Pancreas (tissue), 10 donors: ENCODE data around the gene FGF21. TPM values are rescaled to one million over a fixed set of nuclear protein-coding genes. Genes with fewer than 3 reads are reported as not detected.
"Not testable (repeated sequence)": the region's sequence is repeated elsewhere in the genome, so short reads cannot be mapped to it uniquely, and the experiment has no call there.

ENCODE experiments used
- ATAC-seq, 4 donors: fragments of 200-7000 bp; cut with Tn5 transposase; one replicate each; pipeline versions ENCODE4 v1.8.0 to v1.9.1; 2020; ENCODE audit warnings: mild to moderate bottlenecking in 4 of 4, moderate library complexity in 4 of 4
- DNase-seq, 6 donors: peaks; one replicate each; pipeline ENCODE4 v3.0.0-alpha.2; 2020
- FAIRE-seq: peaks from 2 replicates; lab custom pipeline; 2012; peaks lifted over from hg19 to GRCh38; lab: Jason Lieb, UNC
- H3K27ac ChIP-seq, 4 donors: fragments of 200-600 bp; sonication (generic); 1 replicate in 3 of 4; 2 replicates in 1 of 4; pipeline versions ENCODE4 v1.5.0 to v1.8.0; 2020
- H3K27me3 ChIP-seq, 4 donors: fragments of 200-600 bp; one replicate each; pipeline ENCODE4 v1.8.0; 2021
- H3K36me3 ChIP-seq, 3 donors: fragments of 200-600 bp; sonication (generic) in 1 of 3; one replicate each; pipeline versions ENCODE4 v1.5.0 to v1.8.0; 2020 to 2021
- H3K4me1 ChIP-seq, 3 donors: fragments of 200-600 bp; one replicate each; pipeline ENCODE4 v1.8.0; 2021
- H3K4me3 ChIP-seq, 4 donors: fragments of 200-600 bp; sonication (generic) in 2 of 4; one replicate each; pipeline versions ENCODE4 v1.5.0 to v1.8.0; 2020 to 2021
- H3K9me3 ChIP-seq, 4 donors: fragments of 200-600 bp; one replicate each; pipeline ENCODE4 v1.8.0; 2021
- CTCF ChIP-seq, 4 donors: fragments of 200-600 bp; sonication (generic) in 3 of 4; IDR thresholded peaks; one replicate each; pipeline versions ENCODE4 v1.5.0 to v1.8.0; 2021; ENCODE audit warnings: antibody characterized with exemption in 4 of 4
- WGBS, 2 donors: extraction: QIAGEN DNeasy Blood & Tissue Kit; methylation state at CpG; one replicate each; pipeline ENCODE4 v1.1.7; 2013; 5-methylcytosine and 5-hydroxymethylcytosine counted together
- intact Hi-C, 3 donors: fragments of 100-400 bp; cut with DNase I; formaldehyde crosslinking; loops; one replicate each; pipeline versions ENCODE4 v1.11.1 to v1.14.2; 2022
- polyA plus RNA-seq, 2 donors: library from polyadenylated mRNA; stranded (reverse); fragments of 200-250 nt; gene quantifications; one replicate each; pipeline ENCODE4 v1.2.3, GENCODE V29; 2013
- total RNA-seq, 6 donors: library from RNA; stranded (reverse); fragmentation: NEBNext Ultra II Directional in 4 of 6; extraction: Animal tissue kit (Norgen Biotek cat#: 25700) in 4 of 6; gene quantifications; one replicate each; pipeline versions ENCODE4 v1.2.1 to v1.2.4, GENCODE V29; 2021 to 2023
- donor health status: healthy with polysubstance abuse.
- donor health status: DM: no; HTN: no; CAD: no; lungs with moderate emphysema.
- donor health status: DM: no; HTN: no; CAD: no.
- donor health status: control.
- donor health status: control.
- donor health status: Bipolar disorder and iron deficiency.
- donor health status: DM: yes; HTN: yes; CAD: no.
- donor health status: DM: no; HTN: no; CAD: no.
- donor health status: DM: no; HTN: no; CAD: no.
- donor health status: DM: yes; HTN: yes; CAD: no.

Gene FGF21
- total and polyA plus RNA-seq, 8 donors, result 0.51 TPM; not detected in 7

GRCh38 chr19:48784527-48784926 is 29.2 kb downstream of the FGF21 start:
- Histone ChIP-seq H3K9me3 (no peaks in the 10 kb centered on the region), H3K27ac (peak overlapping the region in 2 of 4 donors; percentile 27 to 38), H3K27me3 (no peaks in the 10 kb centered on the region), H3K4me3 (no peak overlapping the region), H3K4me1 (peaks cover 11 to 21% (median 12%) of the 10 kb centered on the region in 3 donors), H3K36me3 (no peaks in the 10 kb centered on the region)
- ATAC-seq (peak; percentile 17 to 46 (median 29)), DNase-seq (no peak), FAIRE-seq (no peak)
- WGBS, 2 donors, result 28 to 29% methylated on average over 5 of the region's 5 CpGs
- TF ChIP-seq CTCF (IDR thresholded peaks at IDR 0.05), result peak in 2 of 4 donors; percentile 21 to 22
- intact Hi-C loops, result no loop called here

- not testable (repeated sequence) for H3K27ac ChIP-seq, ATAC-seq, H3K4me1 ChIP-seq
These were observed 31.1 kb downstream of the FGF21 start for GRCh38 chr19:48786422-48786821.

GRCh38 chr19:48787331-48787730 is 32.0 kb downstream of the FGF21 start:
- ATAC-seq, intact Hi-C loops, H3K27ac ChIP-seq, H3K36me3 ChIP-seq, H3K4me1 ChIP-seq, H3K27me3 ChIP-seq, H3K9me3 ChIP-seq, FAIRE-seq, H3K4me3 ChIP-seq, DNase-seq: not testable (repeated sequence)
- WGBS, 2 donors, result 81 to 88% methylated on average over 9 of the region's 9 CpGs

More at GRCh38 chr19:48786422-48786821, 31.1 kb downstream of the FGF21 start:
- 83 to 93% methylated on average over 7 of the region's 7 CpGs for WGBS, 2 donors
- H3K4me3 ChIP-seq, DNase-seq, FAIRE-seq, intact Hi-C loops, H3K36me3 ChIP-seq, H3K27me3 ChIP-seq, H3K9me3 ChIP-seq: not testable (repeated sequence)

- no peaks in the 10 kb centered on the region for H3K9me3 ChIP-seq
- no peak overlapping the region for H3K27ac ChIP-seq
- no peaks in the 10 kb centered on the region for H3K4me1 ChIP-seq
- no peaks in the 10 kb centered on the region for H3K27me3 ChIP-seq
- H3K36me3 ChIP-seq, result no peaks in the 10 kb centered on the region
- FAIRE-seq (no peak), ATAC-seq (no peak), DNase-seq (no peak)
- no peak for TF ChIP-seq CTCF (IDR thresholded peaks at IDR 0.05)
- WGBS, 2 donors, result 66 to 71% methylated on average over 8 of the region's 8 CpGs
- intact Hi-C loops, result loop anchor here (2.0 to 10.0 kb wide), 3 partner anchors 44 to 172 kb away; partner anchors contain the start of genes FTL (in 1 of the 3) and HSD17B14 (in 1 of the 3)
- no peak overlapping the region for H3K4me3 ChIP-seq
These were observed 37.9 kb downstream of the FGF21 start for GRCh38 chr19:48793271-48793670.

- TF ChIP-seq CTCF (IDR thresholded peaks at IDR 0.05), result no peak
- Histone ChIP-seq H3K27ac (no peak overlapping the region), H3K4me1 (no peaks in the 10 kb centered on the region), H3K4me3 (no peak overlapping the region), H3K36me3 (no peaks in the 10 kb centered on the region), H3K9me3 (no peaks in the 10 kb centered on the region), H3K27me3 (no peaks in the 10 kb centered on the region)
- FAIRE-seq (no peak), DNase-seq (no peak), ATAC-seq (no peak)
- intact Hi-C loops, result loop anchor here in 2 of 3 donors (2.0 to 10.0 kb wide), 3 partner anchors 43 to 171 kb away; partner anchors contain the start of genes FTL (in 1 of the 2) and HSD17B14 (in 1 of the 2)
- WGBS, 2 donors, result 81 to 91% methylated on average over 6 of the region's 6 CpGs
These were observed 39.0 kb downstream of the FGF21 start for GRCh38 chr19:48794291-48794690.

- Histone ChIP-seq H3K9me3 (no peaks in the 10 kb centered on the region), H3K36me3 (no peaks in the 10 kb centered on the region), H3K27ac (peak overlapping the region; percentile 9 to 68 (median 56)), H3K27me3 (no peaks in the 10 kb centered on the region), H3K4me3 (peak overlapping the region in 3 of 4 donors; percentile 5 to 51 (median 38)), H3K4me1 (no peaks in the 10 kb centered on the region)
- 2 to 4% methylated on average over 38 of the region's 38 CpGs for WGBS, 2 donors
- FAIRE-seq (peak; percentile 65), ATAC-seq (peak; percentile 96 to 99 (median 99)), DNase-seq (peak; percentile 89 to 96 (median 90))
- TF ChIP-seq CTCF (IDR thresholded peaks at IDR 0.05), result peak; percentile 91 to 95 (median 92)
- intact Hi-C loops, result loop anchor here (2.0 to 10.0 kb wide), 4 partner anchors 42 to 172 kb away; partner anchors contain the start of genes FTL (in 2 of the 3) and HSD17B14 (in 1 of the 3)
These were observed 39.8 kb downstream of the FGF21 start for GRCh38 chr19:48795055-48795684.
